ENCODE data around the gene FAIM. TPM values are rescaled to one million over a fixed set of nuclear protein-coding genes. Genes with fewer than 3 reads are reported as not detected.

Gene FAIM
- total RNA-seq, 1 experiment from 2014 or later: 6.4 TPM

DNA sequence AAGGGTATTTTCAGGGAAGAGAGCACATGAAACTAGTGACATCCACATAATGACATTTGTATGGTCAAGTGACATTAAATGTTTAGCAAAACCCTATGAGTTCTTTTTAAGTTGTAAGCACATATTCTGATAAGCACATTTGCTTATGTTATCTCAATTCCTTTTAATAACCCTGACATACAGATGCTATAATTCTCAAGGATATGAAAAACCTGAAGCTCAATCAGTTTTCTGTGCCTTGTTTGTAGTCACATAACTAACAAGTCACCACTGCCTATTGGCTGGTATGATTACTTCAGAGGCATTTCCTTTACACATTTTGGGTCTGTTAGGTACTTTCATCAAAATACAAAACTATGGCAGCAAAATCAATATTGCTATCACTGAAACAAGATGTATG, 74.1 kb downstream of the FAIM start:
- H3K36me3 Mint-ChIP-seq: peaks cover 29% of the 10 kb centered on the region
- no peaks in the 10 kb centered on the region for H3K9me3 Mint-ChIP-seq
- ChIA-PET POLR2A (no interaction called here), CTCF (interaction anchor here (0.9 to 1.0 kb wide), 2 partner anchors 88 to 203 kb away, joined by 3 to 6 read pairs; no protein-coding TSS in a partner anchor)
- DNase-seq (ENCODE audit: low spot score) (no peak), ATAC-seq (no peak)
- TF ChIP-seq EMX1 (CRISPR knock-in tag; IDR thresholded peaks at IDR 0.05) (no peak), ZNF138 (CRISPR knock-in tag; conservative IDR thresholded peaks at IDR 0.05) (no peak), ZNF416 (CRISPR knock-in tag; IDR thresholded peaks at IDR 0.05) (no peak), JAZF1 (CRISPR knock-in tag; IDR thresholded peaks at IDR 0.05) (no peak), ZNF396 (CRISPR knock-in tag; IDR thresholded peaks at IDR 0.05; ENCODE audit: borderline replicate concordance) (no peak), GRHL2 (CRISPR knock-in tag; IDR thresholded peaks at IDR 0.05; ENCODE audit: insufficient replicate concordance, severe bottlenecking) (no peak), PRRX2 (CRISPR knock-in tag; IDR thresholded peaks at IDR 0.05) (no peak), CBFB (CRISPR knock-in tag; IDR thresholded peaks at IDR 0.05; ENCODE audit: low read depth) (no peak), GTF2I (CRISPR knock-in tag; conservative IDR thresholded peaks at IDR 0.05) (no peak), ELF4 (CRISPR knock-in tag; IDR thresholded peaks at IDR 0.05; ENCODE audit: low read depth) (no peak), ZNF317 (CRISPR knock-in tag; IDR thresholded peaks at IDR 0.05; ENCODE audit: borderline replicate concordance, low read depth) (no peak)
- TF ChIP-seq, protein P1, sequence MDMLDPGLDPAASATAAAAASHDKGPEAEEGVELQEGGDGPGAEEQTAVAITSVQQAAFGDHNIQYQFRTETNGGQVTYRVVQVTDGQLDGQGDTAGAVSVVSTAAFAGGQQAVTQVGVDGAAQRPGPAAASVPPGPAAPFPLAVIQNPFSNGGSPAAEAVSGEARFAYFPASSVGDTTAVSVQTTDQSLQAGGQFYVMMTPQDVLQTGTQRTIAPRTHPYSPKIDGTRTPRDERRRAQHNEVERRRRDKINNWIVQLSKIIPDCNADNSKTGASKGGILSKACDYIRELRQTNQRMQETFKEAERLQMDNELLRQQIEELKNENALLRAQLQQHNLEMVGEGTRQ (CRISPR knock-in tag; IDR thresholded peaks at IDR 0.05): no peak
- TF ChIP-seq, protein P2, sequence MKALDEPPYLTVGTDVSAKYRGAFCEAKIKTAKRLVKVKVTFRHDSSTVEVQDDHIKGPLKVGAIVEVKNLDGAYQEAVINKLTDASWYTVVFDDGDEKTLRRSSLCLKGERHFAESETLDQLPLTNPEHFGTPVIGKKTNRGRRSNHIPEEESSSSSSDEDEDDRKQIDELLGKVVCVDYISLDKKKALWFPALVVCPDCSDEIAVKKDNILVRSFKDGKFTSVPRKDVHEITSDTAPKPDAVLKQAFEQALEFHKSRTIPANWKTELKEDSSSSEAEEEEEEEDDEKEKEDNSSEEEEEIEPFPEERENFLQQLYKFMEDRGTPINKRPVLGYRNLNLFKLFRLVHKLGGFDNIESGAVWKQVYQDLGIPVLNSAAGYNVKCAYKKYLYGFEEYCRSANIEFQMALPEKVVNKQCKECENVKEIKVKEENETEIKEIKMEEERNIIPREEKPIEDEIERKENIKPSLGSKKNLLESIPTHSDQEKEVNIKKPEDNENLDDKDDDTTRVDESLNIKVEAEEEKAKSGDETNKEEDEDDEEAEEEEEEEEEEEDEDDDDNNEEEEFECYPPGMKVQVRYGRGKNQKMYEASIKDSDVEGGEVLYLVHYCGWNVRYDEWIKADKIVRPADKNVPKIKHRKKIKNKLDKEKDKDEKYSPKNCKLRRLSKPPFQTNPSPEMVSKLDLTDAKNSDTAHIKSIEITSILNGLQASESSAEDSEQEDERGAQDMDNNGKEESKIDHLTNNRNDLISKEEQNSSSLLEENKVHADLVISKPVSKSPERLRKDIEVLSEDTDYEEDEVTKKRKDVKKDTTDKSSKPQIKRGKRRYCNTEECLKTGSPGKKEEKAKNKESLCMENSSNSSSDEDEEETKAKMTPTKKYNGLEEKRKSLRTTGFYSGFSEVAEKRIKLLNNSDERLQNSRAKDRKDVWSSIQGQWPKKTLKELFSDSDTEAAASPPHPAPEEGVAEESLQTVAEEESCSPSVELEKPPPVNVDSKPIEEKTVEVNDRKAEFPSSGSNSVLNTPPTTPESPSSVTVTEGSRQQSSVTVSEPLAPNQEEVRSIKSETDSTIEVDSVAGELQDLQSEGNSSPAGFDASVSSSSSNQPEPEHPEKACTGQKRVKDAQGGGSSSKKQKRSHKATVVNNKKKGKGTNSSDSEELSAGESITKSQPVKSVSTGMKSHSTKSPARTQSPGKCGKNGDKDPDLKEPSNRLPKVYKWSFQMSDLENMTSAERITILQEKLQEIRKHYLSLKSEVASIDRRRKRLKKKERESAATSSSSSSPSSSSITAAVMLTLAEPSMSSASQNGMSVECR (CRISPR knock-in tag; IDR thresholded peaks at IDR 0.05; ENCODE audit: borderline replicate concordance): no peak
- TF ChIP-seq, protein P3, sequence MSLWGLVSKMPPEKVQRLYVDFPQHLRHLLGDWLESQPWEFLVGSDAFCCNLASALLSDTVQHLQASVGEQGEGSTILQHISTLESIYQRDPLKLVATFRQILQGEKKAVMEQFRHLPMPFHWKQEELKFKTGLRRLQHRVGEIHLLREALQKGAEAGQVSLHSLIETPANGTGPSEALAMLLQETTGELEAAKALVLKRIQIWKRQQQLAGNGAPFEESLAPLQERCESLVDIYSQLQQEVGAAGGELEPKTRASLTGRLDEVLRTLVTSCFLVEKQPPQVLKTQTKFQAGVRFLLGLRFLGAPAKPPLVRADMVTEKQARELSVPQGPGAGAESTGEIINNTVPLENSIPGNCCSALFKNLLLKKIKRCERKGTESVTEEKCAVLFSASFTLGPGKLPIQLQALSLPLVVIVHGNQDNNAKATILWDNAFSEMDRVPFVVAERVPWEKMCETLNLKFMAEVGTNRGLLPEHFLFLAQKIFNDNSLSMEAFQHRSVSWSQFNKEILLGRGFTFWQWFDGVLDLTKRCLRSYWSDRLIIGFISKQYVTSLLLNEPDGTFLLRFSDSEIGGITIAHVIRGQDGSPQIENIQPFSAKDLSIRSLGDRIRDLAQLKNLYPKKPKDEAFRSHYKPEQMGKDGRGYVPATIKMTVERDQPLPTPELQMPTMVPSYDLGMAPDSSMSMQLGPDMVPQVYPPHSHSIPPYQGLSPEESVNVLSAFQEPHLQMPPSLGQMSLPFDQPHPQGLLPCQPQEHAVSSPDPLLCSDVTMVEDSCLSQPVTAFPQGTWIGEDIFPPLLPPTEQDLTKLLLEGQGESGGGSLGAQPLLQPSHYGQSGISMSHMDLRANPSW (CRISPR knock-in tag; conservative IDR thresholded peaks at IDR 0.05; ENCODE audit: low read depth): no peak
- TF ChIP-seq, protein P4, sequence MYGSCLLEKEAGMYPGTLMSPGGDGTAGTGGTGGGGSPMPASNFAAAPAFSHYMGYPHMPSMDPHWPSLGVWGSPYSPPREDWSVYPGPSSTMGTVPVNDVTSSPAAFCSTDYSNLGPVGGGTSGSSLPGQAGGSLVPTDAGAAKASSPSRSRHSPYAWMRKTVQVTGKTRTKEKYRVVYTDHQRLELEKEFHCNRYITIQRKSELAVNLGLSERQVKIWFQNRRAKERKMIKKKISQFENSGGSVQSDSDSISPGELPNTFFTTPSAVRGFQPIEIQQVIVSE (CRISPR knock-in tag; IDR thresholded peaks at IDR 0.05; ENCODE audit: borderline replicate concordance): no peak
- TF ChIP-seq, protein P5, sequence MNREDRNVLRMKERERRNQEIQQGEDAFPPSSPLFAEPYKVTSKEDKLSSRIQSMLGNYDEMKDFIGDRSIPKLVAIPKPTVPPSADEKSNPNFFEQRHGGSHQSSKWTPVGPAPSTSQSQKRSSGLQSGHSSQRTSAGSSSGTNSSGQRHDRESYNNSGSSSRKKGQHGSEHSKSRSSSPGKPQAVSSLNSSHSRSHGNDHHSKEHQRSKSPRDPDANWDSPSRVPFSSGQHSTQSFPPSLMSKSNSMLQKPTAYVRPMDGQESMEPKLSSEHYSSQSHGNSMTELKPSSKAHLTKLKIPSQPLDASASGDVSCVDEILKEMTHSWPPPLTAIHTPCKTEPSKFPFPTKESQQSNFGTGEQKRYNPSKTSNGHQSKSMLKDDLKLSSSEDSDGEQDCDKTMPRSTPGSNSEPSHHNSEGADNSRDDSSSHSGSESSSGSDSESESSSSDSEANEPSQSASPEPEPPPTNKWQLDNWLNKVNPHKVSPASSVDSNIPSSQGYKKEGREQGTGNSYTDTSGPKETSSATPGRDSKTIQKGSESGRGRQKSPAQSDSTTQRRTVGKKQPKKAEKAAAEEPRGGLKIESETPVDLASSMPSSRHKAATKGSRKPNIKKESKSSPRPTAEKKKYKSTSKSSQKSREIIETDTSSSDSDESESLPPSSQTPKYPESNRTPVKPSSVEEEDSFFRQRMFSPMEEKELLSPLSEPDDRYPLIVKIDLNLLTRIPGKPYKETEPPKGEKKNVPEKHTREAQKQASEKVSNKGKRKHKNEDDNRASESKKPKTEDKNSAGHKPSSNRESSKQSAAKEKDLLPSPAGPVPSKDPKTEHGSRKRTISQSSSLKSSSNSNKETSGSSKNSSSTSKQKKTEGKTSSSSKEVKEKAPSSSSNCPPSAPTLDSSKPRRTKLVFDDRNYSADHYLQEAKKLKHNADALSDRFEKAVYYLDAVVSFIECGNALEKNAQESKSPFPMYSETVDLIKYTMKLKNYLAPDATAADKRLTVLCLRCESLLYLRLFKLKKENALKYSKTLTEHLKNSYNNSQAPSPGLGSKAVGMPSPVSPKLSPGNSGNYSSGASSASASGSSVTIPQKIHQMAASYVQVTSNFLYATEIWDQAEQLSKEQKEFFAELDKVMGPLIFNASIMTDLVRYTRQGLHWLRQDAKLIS (CRISPR knock-in tag; IDR thresholded peaks at IDR 0.05; ENCODE audit: borderline replicate concordance): no peak
- TF ChIP-seq, protein P6, sequence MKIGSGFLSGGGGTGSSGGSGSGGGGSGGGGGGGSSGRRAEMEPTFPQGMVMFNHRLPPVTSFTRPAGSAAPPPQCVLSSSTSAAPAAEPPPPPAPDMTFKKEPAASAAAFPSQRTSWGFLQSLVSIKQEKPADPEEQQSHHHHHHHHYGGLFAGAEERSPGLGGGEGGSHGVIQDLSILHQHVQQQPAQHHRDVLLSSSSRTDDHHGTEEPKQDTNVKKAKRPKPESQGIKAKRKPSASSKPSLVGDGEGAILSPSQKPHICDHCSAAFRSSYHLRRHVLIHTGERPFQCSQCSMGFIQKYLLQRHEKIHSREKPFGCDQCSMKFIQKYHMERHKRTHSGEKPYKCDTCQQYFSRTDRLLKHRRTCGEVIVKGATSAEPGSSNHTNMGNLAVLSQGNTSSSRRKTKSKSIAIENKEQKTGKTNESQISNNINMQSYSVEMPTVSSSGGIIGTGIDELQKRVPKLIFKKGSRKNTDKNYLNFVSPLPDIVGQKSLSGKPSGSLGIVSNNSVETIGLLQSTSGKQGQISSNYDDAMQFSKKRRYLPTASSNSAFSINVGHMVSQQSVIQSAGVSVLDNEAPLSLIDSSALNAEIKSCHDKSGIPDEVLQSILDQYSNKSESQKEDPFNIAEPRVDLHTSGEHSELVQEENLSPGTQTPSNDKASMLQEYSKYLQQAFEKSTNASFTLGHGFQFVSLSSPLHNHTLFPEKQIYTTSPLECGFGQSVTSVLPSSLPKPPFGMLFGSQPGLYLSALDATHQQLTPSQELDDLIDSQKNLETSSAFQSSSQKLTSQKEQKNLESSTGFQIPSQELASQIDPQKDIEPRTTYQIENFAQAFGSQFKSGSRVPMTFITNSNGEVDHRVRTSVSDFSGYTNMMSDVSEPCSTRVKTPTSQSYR (CRISPR knock-in tag; IDR thresholded peaks at IDR 0.05): no peak
- TF ChIP-seq, protein P7, sequence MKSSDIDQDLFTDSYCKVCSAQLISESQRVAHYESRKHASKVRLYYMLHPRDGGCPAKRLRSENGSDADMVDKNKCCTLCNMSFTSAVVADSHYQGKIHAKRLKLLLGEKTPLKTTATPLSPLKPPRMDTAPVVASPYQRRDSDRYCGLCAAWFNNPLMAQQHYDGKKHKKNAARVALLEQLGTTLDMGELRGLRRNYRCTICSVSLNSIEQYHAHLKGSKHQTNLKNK (CRISPR knock-in tag; IDR thresholded peaks at IDR 0.05): no peak
- H3K27ac Mint-ChIP-seq: no peak overlapping the region
- H3K4me1 Mint-ChIP-seq: no peaks in the 10 kb centered on the region
- no peak overlapping the region for H3K4me3 Mint-ChIP-seq
- no peaks in the 10 kb centered on the region for H3K27me3 Mint-ChIP-seq (ENCODE audit: low read depth)

Measured in WTC11 (cell line).